HG02763 (cell line): ENCODE data around the gene TULP3.

Source experiments
- ATAC-seq: cut with Tn5 transposase; IDR thresholded peaks from one replicate; pipeline ENCODE4 v1.9.1; 2021; ENCODE audit warnings: mild to moderate bottlenecking, moderate library complexity; ENCODE audit not compliant: unreplicated experiment

Gene TULP3

GRCh38 chr12:2925322-2925995, 34.8 kb downstream of the TULP3 start:
- no peak for ATAC-seq

DNA sequence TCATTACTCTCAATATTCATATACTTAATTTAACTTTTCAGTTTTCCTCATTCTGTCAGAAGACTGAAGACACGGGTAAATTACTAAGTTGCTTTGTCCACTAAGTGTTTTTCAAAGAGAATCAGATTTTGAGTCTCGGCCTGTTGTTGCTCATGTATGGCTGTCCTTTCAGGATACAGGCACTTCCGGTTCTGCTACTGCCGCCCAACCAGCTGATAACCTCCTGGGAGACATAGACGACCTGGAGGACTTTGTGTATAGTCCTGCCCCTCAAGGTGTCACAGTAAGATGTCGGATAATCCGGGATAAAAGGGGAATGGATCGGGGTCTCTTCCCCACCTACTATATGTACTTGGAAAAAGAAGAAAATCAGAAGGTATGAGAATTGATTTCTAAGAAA, 40.2 kb downstream of the TULP3 start:
- no peak for ATAC-seq

GRCh38 chr12:2933586-2933985, 42.9 kb downstream of the TULP3 start:
- ATAC-seq: no peak

GRCh38 chr12:2934371-2934770, 43.7 kb downstream of the TULP3 start:
- no peak for ATAC-seq

DNA sequence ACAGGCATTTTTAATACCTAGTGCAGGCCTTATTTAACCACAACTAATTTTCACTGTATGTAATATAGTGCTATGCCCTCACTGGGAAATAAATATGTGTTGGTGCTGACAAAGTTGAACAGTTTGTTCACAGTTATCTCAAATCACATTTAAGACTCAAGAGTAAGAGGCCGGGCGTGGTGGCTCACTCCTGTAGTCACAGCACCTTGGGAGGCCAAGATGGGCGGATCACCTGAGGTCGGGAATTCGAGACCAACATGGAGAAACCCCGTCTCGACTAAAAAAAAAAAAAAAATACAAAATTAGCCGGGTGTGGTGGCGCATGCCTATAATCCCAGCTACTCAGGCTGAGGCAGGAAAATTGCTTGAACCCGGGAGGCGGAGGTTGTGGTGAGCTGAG, 45.6 kb downstream of the TULP3 start:
- no peak for ATAC-seq

- ATAC-seq: no peak
Measured at GRCh38 chr12:2937500-2937899, 46.8 kb downstream of the TULP3 start.

DNA sequence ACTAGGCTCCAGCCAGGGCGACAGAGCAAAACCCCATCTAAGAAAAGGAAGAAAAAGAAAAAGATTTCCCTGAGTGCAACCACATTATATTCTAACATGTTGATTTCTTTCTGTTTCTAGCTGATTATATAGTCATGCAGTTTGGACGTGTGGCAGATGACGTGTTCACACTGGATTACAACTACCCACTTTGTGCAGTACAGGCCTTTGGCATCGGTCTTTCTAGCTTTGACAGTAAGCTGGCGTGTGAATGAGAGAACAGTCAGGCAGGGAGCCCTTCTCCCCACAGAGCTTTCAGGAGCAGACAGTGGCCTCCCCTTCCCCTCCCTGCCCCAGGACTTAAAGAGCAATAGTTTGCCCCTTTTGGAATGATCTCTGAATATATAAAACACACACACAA, 48.5 kb downstream of the TULP3 start:
- no peak for ATAC-seq

DNA sequence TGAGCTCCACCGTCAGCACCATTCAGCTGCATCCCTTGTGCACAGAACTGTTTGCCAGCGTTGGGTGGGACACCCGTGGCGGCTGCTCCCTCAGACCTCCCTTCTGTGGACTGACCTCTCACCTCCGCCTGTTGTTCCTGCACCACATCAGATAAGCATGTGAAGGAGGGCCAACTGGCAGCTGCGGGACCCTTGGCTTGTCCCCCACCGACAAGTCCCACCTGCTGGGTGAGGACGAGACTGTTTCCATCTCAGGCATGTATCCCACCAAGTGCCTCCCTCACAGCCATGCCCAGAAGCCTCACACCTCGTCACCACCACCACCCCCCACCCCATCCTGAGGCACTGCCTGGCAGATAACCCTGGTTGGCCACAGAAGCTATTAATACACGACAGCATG, 49.9 kb downstream of the TULP3 start:
- no peak for ATAC-seq

- ATAC-seq: no peak
Measured at GRCh38 chr12:2941524-2941923, 50.8 kb downstream of the TULP3 start.

GRCh38 chr12:2944401-2945047, 53.8 kb downstream of the TULP3 start:
- ATAC-seq: no peak

DNA sequence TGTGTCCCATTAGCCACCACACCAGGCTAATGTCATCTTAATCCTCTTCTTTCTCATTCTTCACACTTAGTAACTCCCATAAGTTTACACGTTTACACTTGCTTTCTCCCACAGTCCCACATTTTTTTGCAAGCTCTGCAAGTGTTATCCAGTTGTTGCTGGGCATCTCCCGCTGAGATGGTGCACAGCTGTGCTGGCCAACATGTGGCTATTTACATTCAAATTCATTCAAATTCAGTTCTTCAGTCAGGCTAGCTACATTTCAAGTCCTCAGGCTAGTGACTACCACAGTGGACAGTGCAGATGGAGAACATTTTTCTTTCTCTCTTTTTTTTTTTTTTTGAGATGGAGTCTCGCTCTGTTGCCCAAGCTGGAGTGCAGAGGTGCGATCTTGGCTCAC, 58.7 kb downstream of the TULP3 start:
- no peak for ATAC-seq

DNA sequence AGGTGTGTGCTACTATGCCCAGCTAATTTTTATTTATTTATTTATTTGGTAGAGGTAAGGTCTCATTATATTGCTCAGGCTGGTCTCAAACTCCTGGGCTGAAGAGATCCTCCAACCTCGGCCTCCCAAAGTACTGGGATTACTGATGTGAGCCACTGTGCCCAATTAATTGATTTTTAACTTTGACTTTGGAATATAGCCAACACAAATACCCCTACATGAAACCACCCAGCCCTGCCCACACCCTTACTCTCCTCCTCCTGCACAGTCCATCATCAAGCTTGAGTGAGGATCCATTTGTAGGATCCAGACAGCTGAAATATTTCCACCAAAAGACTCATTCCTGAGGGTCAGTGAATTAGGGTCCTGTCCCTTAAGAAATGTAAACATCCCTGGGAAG, 65.2 kb downstream of the TULP3 start:
- ATAC-seq: no peak

GRCh38 chr12:2957816-2958431, 67.2 kb downstream of the TULP3 start:
- no peak for ATAC-seq

- no peak for ATAC-seq
Measured at GRCh38 chr12:2958432-2959191, 67.9 kb downstream of the TULP3 start.

- ATAC-seq: no peak
Measured at GRCh38 chr12:2959192-2959504, 68.5 kb downstream of the TULP3 start, which contains the start of gene TEAD4. TSS of gene TEAD4 (plus strand) at chr12:2959397.

- no peak for ATAC-seq
Measured at GRCh38 chr12:2959505-2960389, 69.1 kb downstream of the TULP3 start.

- ATAC-seq: no peak
Measured at GRCh38 chr12:2960390-2960956, 69.8 kb downstream of the TULP3 start.

DNA sequence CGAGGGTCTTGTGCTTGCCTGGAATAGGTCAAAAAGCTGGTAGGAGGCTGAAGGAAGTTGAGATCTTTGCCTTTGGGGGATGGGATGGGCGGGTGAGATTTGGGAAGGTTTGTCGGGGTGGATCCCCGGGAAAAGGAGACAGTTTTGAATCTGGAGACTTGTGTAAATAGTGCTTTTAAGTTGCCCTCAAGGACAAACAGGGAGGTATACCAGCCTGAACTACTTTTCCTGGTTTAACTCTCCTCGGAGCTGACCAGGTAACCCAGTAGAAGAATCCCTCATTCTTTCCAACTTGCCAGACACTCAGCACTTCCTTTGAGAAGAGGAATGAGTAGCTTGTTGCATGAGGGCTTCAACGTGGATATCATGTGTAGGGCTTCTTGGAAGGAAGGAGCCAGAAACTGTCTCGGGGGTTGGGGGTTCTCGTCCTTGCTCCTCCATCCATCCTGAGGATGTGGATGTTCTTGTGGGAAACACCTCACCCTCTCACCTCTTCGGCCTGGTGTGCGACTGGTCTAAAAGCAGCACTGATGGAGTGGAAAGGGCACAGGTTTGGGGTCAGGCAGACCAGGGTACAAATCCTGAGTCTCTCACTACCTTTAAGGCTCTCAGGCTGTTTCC, 70.4 kb downstream of the TULP3 start:
- no peak for ATAC-seq

GRCh38 chr12:2961705-2962104, 71.0 kb downstream of the TULP3 start:
- ATAC-seq: no peak

- ATAC-seq: no peak
Measured at GRCh38 chr12:2963154-2963759, 72.6 kb downstream of the TULP3 start.
